AG10803 (cell line): Measurements from ENCODE around the gene HCN3.
"Not testable (repeated sequence)": the region's sequence is repeated elsewhere in the genome, so short reads cannot be mapped to it uniquely, and the experiment has no call there.

ENCODE experiments used
- DNase-seq: peaks from one replicate; pipeline ENCODE4 v3.0.0; 2010; ENCODE audit warnings: low read depth
- H3K4me3 ChIP-seq: 2 replicates; pipeline ENCODE4 v1.5.1; 2011; ENCODE audit warnings: mild to moderate bottlenecking, low read length, control low read depth
- CTCF ChIP-seq: conservative IDR thresholded peaks from 2 replicates; pipeline ENCODE4 v1.5.1; 2011; ENCODE audit warnings: mild to moderate bottlenecking, low read length, control low read depth, inconsistent platforms

HCN3 gene

DNA sequence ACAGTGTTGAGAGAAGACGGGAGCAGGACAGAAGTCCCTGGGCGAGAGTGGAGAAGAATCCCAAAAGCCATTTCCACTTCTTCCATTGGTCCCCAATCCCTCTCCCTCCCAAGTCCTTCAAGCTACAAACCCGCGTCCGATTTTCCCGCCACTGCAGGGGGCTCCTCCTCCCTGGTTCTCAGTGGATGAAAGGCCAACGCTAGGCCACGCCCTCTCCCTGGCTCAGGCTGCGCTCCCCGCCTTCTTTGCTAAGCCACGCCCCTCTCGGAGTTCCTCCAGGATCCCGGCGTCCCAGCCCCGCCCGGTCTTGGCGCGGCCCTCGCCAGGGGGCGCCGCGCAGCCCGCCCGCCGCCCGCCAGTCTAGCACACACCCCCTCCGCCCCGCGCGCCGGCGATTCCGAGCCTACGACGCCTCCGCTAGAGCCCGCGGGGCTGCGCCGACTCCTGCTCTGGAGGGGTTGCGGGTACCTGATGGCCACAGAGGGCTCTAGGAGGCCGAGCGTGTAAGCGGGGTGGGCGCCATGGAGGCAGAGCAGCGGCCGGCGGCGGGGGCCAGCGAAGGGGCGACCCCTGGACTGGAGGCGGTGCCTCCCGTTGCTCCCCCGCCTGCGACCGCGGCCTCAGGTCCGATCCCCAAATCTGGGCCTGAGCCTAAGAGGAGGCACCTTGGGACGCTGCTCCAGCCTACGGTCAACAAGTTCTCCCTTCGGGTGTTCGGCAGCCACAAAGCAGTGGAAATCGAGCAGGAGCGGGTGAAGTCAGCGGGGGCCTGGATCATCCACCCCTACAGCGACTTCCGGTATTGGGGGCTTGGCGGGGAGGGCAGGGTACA, at the start of gene HCN3:
Gene HCN3, plus strand, starts transcription at position 394 of the 832 bp plus-strand sequence. Its CDS starts 128 bp downstream, at position 522.
- DNase-seq: peak; percentile 90
- peak; percentile 24 for TF ChIP-seq CTCF
- peak within 1 kb of the TSS; percentile 76 for H3K4me3 ChIP-seq

GRCh38 chr1:155228096-155228427, 49.2 kb upstream of the HCN3 start:
- no peak for DNase-seq
- TF ChIP-seq CTCF: 0 out of 2 replicates have a peak, but pooled peaks have one; percentile 4
- H3K4me3 ChIP-seq: peak overlapping the region; percentile 62

DNA sequence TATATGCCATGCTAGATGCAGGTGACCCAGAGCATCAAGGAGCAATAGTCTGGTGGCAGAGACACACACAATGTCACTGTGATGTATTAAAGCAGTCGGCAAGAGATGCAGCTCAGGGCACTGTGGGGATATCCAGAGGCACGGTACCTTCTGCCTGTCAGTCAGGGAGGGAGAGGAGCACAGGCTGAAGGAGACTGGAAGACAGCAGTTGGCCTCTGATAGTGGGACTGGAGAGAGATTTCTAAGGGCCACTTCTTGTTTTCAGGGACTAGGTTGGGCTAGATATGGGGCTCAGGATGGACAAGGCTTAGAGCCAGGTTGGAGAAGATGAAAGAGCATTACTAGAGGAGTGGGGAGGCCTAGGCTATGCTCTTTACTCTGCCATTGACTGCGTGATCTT, 46.0 kb upstream of the HCN3 start:
- not testable (repeated sequence) for DNase-seq, H3K4me3 ChIP-seq

- DNase-seq: peak; percentile 81
- not testable (repeated sequence) for H3K4me3 ChIP-seq
Observed at GRCh38 chr1:155232001-155232978, 45.0 kb upstream of the HCN3 start.

DNA sequence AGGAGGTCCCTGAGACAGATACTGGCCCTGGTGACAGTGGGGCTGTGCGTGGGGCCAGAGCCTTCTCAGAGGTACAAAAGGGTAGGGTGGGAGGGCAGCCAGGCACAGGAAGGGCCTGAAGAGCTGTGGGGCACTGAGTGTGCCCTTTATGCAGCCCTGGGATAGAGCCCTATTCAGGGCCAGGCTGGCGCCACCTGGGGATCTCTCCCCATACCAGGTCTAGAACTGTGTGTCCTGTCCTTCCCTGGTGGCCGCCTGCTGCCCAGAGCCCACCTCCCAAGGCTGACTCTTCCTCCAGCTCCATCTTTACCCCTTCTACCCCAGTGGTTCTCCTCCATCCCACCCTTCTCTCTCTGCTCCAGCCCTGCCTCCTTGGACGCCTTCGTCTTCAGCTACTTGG, 43.8 kb upstream of the HCN3 start:
- H3K4me3 ChIP-seq, DNase-seq: not testable (repeated sequence)

DNA sequence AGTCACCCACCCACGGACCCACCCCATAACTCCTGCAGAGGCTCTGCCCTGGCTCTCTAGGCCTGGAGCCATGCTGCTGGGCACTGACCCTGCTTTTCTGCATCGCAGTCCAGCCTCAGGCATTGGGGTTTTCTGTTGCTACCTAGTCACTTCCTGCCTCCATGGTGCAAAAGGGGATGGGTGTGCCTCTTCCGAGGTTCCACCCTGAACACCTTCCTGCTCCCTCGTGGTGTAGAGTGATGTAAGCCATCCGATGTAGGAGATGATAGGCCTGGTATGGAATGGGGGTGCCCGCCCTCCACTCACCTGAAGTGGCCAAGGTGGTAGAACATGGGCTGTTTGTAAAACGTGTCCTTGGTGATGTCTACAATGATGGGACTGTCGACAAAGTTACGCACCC, 41.9 kb upstream of the HCN3 start:
- not testable (repeated sequence) for H3K4me3 ChIP-seq, DNase-seq

GRCh38 chr1:155236451-155236850, 40.8 kb upstream of the HCN3 start:
- DNase-seq: no peak
- TF ChIP-seq CTCF: no peak
- H3K4me3 ChIP-seq: no peak overlapping the region

DNA sequence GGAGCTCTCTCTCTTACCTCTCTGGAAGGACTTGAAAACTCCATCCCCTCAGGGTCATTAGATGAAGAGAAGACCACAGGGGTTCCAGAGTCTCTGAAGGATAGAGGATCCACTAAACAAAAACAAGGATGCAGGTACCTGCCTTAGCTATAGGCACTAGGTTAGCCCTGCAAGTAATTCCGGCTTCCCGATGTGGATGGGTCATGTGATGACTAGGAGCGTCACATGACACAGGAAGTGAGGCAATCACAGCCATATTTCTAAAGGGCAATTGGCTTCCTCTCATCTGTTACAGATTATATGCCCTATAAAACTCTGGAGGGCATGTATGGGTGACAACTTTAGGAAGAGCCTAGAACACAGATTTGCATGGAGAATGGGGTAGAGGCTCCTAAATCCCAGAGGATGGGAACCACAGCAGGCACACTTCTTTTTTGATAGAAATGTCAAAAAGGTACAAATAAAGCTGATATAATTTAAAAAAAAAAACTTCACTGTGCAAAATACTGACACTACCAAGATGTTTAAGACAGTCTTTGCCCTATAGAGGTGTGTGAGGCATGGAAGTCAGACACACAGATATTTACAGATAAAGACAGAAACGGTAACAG, 36.1 kb upstream of the HCN3 start:
- peak; percentile 83 for DNase-seq
- TF ChIP-seq CTCF: no peak
- H3K4me3 ChIP-seq: peak overlapping the region; percentile 63

GRCh38 chr1:155241841-155242264, 35.4 kb upstream of the HCN3 start:
- no peak for TF ChIP-seq CTCF

More at GRCh38 chr1:155241841-155242264, 35.4 kb upstream of the HCN3 start:
- DNase-seq: no peak
- no peak overlapping the region for H3K4me3 ChIP-seq
